CD4-positive, alpha-beta T cell treated with Interleukin-4 for 1 hour (primary cell): ENCODE data around the gene SH2D2A.
A peak's percentile ranks its signal among the peaks of the same experiment; 100 is the strongest.
"Not testable (repeated sequence)": the region's sequence is repeated elsewhere in the genome, so short reads cannot be mapped to it uniquely, and the experiment has no call there.

Experiments used
- DNase-seq, 2 donors: peaks; one replicate each; pipeline ENCODE4 v3.0.0-alpha.2; 2020 to 2022

The SH2D2A gene

DNA sequence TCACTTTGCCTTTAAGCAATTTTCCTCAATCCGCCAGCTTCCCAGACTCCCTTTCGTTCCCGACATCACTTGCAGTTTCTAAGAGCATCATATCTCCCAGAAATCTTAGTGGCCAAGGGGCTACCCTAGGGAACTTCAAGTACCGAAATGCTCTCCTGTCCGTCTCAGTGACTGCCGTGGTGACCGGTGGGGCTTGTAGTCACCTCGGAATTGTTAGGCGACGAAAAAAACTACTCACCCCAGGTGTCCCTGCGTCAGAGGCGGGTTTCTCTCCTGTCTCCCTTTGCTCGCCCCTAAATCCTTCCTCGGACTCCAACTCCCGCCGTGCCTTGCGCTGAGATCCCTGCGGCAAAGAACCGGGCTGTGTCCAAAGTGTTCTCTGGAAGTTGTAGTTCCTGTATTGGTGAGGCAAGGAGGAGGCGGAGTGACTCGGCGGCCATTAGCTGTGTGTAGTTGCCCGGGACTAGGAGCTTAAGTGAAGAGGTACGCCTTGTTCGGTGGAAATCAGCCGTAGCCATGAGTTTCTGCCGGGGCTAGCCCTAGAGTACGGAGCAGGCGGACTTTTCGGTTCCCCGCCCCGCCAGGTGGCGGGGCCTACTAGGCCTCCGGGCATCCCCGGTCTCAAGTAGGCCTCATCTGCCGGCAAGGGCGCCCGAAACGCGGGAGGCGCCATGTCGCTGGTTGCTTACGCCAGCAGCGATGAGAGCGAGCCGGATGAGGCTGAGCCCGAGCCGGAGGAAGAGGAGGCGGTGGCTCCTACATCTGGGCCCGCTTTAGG, 49.4 kb downstream of the SH2D2A start, which contains the start of gene PRCC:
TSS of gene PRCC (plus strand) at position 435 of the 778 bp plus-strand sequence. CDS start at position 672, 237 bp downstream.
- DNase-seq, result peak; percentile 99 to 100

DNA sequence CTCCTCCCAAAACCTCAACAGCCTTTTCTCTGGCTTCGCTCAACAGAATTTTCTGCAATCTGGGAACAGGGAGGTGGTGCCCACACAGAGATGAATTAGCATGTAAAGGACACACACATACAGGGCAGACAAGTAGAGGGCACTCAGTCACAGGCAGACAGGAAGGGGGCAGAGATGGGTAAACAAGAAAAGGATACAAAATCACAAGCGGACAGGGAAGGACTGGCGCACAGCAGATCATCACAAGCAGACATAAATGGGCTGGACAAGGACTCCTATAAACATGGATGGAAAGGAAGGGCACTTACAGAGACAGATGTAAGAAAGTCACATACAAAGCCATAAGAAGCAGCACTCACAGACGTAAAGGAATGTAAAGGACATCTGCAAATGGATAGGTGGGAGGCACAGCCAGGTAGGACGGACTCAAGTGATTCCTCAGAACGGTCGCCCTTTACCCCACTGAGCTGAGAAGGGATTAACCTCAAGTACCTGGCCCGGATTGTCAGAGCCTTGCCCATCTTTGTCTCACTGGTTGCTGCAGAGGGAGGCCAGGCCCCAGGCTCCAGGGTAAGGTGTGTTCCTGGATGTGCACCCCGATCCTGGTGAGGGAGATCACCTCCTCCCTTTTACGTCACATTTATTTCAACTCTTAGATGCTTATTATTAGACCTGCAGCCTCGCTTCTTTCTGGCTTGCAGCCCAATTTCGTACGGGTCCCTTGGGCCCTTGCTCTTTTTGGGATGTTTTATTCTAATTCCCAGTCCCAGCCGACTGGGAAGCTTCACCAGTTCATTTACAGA, 50.1 kb downstream of the SH2D2A start:
- peak in 1 of 2 donors; percentile 16 for DNase-seq

DNA sequence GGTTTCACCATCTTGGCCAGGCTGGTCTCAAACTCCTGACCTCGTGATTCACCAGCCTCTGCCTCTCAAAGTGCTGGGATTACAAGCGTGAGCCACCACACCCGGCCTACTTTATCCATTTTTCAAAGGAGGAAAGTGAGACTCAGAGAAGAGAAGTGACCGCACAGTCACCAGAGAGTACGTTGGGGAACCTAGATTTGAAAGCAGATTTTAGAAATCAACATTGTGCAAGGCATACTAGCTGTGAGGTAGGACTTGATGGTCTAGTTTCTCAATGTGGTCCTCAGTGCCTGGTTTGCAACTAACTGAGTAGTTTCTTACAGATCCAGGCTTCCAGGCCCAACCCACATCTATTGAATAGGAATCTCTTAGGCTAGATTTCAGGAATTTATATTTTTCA, 51.0 kb downstream of the SH2D2A start:
- peak in 1 of 2 donors; percentile 21 for DNase-seq

DNA sequence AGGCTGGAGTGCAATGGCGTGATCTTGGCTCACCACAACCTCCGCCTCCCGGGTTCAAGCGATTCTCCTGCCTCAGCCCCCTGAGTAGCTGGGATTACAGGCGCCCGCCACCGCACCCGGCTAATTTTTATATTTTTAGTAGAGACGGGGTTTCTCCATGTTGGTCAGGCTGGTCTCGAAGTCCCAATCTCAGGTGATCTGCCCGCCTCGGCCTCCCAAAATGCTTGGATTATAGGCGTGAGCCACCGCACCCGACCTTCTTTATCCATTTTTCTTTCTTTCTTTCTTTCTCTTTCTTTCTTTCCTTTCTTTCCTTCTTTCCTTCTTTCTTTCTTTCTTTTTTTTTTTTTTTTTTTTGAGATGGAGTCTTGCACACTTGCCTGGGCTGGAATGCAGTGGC, 51.5 kb downstream of the SH2D2A start:
- not testable (repeated sequence) for DNase-seq

DNA sequence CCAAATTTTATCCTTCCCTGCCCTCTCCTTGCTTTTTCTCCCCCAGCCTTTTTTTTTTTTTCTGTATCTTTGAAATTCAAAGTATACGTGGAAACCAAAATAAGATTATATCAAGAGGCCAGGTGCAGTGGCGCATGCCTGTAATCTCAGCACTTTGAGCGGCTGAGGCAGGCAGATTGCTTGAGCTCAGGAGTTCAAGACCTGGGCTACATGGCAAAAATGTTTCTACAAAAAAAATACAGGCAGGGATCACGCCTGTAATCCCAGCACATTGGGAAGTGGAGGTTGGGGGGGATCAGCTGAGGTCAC, 55.9 kb downstream of the SH2D2A start:
- no peak for DNase-seq

DNA sequence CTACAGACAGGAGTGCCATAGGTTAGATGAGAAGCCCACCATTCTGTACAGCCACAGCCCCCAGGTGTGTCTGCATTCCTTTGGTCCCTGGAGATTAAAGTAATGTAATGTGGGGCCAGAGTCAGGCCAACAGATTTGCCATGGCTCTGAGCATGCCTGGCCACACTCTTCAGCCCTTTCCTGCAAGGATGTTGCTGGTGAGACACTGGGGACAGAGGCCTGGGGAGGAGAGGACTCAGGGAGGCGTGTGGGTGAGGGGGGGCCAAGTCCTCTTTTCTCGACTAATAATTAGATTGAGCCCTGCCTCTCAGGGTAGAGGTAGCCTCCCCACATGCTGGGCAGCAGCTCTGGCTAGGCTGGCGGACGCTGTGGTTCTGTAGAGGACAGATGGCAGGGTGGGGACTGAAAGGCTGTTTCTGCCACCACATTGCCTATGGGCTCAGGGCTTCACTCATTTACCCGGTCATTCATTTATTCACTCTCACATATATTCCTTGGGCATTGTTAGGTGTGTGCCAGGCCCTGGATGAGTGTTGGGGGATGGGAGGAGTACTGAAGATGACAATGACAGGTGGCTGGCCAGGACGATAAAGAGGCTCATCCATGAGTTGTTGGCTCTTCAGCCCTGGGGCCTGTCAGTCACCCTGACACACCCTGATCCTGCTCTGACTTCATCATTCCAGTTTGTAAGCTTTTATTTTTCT, 56.4 kb downstream of the SH2D2A start:
- DNase-seq, result no peak

DNA sequence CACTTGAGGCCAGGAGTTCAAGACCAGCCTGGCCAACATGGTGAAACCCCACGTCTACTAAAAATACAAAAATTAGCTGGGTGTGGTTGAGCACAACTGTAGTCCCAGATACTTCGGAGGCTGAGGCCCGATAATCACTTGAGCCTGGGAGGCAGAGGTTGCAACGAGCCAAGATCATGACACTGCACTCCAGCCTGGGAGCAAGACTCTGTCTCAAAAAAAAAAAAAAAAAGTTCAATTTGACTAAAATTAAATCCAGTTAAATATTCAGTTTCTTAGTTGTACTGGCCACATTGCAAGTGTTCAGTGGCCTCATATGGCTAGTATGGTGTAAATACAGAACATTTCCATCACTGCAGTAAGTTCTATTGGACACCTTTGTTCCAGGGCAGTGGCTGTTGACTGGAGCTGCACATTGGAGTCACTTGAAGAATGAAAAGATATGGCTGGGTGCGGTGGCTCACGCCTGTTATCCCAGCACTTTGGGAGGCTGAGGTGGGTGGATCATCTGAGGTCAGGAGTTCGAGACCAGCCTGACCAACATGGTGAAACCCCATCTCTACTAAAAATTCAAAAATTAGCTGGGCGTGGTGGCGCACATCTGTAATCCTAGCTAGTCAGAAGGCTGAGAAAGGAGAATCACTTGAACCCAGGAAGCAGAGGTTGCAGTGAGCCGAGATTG, 58.9 kb downstream of the SH2D2A start:
- not testable (repeated sequence) for DNase-seq

DNA sequence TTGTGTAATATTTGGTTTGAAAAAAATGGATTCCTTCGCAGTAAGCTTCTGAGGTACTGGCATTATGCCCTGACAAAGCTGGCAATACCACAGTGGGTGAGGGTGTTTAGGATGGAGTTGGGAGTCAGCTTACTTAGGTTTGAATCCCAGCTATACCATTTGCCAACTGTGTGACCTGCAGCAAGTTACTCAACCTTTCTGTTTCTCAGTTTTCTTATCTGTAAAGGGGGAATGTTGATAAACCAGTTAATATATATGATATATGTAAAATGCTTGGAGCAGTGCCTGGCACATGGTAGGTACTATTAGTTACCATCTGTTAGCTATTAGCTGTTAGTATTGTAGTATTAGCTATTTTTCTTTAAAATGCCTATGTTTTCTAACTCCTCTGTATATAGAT, 60.3 kb downstream of the SH2D2A start:
- DNase-seq, result no peak
